Progenitor cell of endocrine pancreas (in vitro differentiated cells): ENCODE data around the gene VRK1. TPM values are rescaled to one million over a fixed set of nuclear protein-coding genes. Genes with fewer than 3 reads are reported as not detected.

ENCODE experiments used
- DNase-seq: peaks from one replicate; pipeline ENCODE4 v3.0.0; 2021; ENCODE audit warnings: low spot score; ENCODE audit not compliant: unreplicated experiment
- H3K27ac Mint-ChIP-seq: 2 replicates; pipeline ENCODE4 v1.8.0; 2021; ENCODE audit warnings: mild to moderate bottlenecking, moderate library complexity, mixed read lengths
- H3K27me3 Mint-ChIP-seq: 2 replicates; pipeline ENCODE4 v1.8.0; 2021; ENCODE audit warnings: mixed read lengths
- H3K36me3 Mint-ChIP-seq: 2 replicates; pipeline ENCODE4 v1.8.0; 2022; ENCODE audit warnings: mixed read lengths; ENCODE audit not compliant: insufficient read depth
- H3K4me1 Mint-ChIP-seq: 2 replicates; pipeline ENCODE4 v1.8.0; 2021; ENCODE audit warnings: low read depth, mixed read lengths
- H3K4me3 Mint-ChIP-seq: 2 replicates; pipeline ENCODE4 v1.8.0; 2021; ENCODE audit warnings: low read depth, mild to moderate bottlenecking, moderate library complexity, mixed read lengths
- H3K9me3 Mint-ChIP-seq: 2 replicates; pipeline ENCODE4 v1.8.0; 2021; ENCODE audit warnings: low read depth, mixed read lengths
- total RNA-seq: library from RNA; stranded (reverse); gene quantifications from 2 replicates; pipeline ENCODE4 v1.2.1, GENCODE V29; 2021
- TF ChIP-seq, protein P1 (sequence below): fragments of 200-600 bp; sonication (generic); IDR thresholded peaks from one replicate; pipeline ENCODE4 v1.5.0; 2021; ENCODE audit warnings: antibody characterized with exemption, mild to moderate bottlenecking; ENCODE audit not compliant: unreplicated experiment

The VRK1 gene
- total RNA-seq, 1 donor from 2014 or later = 33.3 TPM

DNA sequence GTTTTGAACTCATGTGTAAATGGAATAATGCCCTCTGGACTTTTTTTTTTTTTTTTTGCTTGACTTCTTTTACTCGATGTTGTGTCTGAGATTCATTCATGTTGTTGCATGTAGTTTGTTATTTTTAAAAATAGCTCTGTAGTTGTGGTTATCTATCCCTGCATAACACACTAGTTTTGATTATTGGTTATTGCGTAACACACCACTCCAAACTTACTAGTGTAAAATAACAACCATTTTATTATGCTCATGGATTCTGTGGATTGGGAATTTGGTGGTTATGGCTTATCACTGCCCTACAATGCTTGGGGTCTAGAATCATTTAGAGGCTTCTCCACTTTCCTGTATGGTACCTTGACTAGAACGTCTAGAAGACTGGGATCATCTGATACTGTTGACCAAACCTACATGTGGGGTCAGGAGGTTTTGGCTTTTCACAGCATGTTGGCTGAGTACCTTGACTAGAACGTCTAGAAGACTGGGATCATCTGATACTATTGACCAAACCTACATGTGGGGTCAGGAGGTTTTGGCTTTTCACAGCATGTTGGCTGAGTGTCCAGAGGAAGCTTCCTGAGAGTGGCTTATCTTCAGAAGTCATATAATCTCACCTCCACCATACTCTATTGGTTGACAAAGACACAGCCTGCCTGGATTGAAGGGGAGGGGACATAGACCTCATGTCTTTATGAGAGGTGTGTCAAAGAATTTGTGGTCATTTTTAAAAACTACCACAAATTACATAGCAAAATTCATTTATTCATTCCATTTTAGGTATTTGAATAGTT, 11.6 kb downstream of the VRK1 start:
- Mint-ChIP-seq H3K4me1 (peaks cover 2% of the 10 kb centered on the region), H3K9me3 (peaks cover 3% of the 10 kb centered on the region), H3K27ac (no peak overlapping the region), H3K4me3 (no peak overlapping the region), H3K27me3 (no peaks in the 10 kb centered on the region), H3K36me3 (no peaks in the 10 kb centered on the region)
- TF ChIP-seq, protein P1, sequence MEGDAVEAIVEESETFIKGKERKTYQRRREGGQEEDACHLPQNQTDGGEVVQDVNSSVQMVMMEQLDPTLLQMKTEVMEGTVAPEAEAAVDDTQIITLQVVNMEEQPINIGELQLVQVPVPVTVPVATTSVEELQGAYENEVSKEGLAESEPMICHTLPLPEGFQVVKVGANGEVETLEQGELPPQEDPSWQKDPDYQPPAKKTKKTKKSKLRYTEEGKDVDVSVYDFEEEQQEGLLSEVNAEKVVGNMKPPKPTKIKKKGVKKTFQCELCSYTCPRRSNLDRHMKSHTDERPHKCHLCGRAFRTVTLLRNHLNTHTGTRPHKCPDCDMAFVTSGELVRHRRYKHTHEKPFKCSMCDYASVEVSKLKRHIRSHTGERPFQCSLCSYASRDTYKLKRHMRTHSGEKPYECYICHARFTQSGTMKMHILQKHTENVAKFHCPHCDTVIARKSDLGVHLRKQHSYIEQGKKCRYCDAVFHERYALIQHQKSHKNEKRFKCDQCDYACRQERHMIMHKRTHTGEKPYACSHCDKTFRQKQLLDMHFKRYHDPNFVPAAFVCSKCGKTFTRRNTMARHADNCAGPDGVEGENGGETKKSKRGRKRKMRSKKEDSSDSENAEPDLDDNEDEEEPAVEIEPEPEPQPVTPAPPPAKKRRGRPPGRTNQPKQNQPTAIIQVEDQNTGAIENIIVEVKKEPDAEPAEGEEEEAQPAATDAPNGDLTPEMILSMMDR = no peak
- no peak for DNase-seq

DNA sequence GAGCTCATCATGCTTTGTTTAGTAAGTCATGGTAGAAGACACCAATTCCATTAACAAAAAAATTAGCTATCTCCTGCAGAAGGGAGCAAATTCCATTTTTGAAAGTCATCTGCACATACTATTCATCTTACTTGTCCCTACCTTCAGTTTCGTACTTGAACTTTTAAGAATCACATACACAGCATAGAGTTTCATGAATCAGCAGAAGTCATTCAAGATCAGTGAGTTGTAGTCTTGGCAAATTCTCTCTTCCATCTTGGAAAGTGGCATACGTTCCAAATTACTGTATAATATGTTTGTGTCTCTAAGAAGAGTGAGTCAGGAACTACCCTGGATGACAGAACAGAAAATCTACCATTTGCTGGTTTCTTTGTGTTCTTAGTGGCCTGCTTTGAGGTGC, 14.1 kb downstream of the VRK1 start:
- TF ChIP-seq, protein P1 = no peak
- DNase-seq = no peak
- no peak overlapping the region for H3K4me3 Mint-ChIP-seq
- no peaks in the 10 kb centered on the region for H3K4me1 Mint-ChIP-seq
- peaks cover 3% of the 10 kb centered on the region for H3K9me3 Mint-ChIP-seq
- no peaks in the 10 kb centered on the region for H3K36me3 Mint-ChIP-seq
- no peaks in the 10 kb centered on the region for H3K27me3 Mint-ChIP-seq
- H3K27ac Mint-ChIP-seq = no peak overlapping the region

DNA sequence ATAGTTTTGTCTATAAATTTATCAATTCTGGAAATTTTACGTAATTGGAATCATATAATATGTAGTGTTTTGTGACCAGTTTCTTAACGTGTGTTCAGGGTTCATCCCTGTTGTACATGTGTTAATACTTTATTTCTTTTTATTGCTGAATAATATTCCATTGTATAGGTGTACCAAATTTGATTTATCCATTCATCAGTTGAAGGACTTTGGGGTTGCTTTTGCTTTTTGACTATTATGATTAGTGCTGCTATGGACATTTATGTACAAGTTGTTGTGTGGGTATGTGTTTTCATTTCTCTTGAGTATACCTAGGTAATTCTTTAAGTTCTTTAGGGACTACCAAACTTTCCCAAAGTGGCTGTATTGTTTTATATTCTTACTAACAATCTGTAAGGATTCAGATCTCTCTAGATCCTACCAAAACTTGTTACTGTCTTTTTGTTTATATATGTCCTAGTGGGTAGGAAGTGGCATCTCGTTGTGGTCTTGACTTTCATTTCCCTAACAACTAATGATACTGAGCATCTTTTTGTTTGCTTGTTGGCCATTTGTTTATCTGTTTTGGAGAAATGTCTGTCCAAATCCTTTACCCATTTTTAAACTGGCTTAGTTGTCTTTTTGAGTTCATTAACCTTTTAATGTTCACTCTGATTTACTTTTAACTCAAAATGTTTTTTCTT, 14.9 kb downstream of the VRK1 start:
- no peaks in the 10 kb centered on the region for H3K27me3 Mint-ChIP-seq
- no peak overlapping the region for H3K4me3 Mint-ChIP-seq
- H3K27ac Mint-ChIP-seq = no peak overlapping the region
- TF ChIP-seq, protein P1 = no peak
- no peaks in the 10 kb centered on the region for H3K4me1 Mint-ChIP-seq
- H3K9me3 Mint-ChIP-seq = peaks cover 3% of the 10 kb centered on the region
- DNase-seq = no peak
- no peaks in the 10 kb centered on the region for H3K36me3 Mint-ChIP-seq

- H3K27ac Mint-ChIP-seq = no peak overlapping the region
- TF ChIP-seq, protein P1 = no peak
- H3K36me3 Mint-ChIP-seq = no peaks in the 10 kb centered on the region
- no peaks in the 10 kb centered on the region for H3K4me1 Mint-ChIP-seq
- H3K4me3 Mint-ChIP-seq = no peak overlapping the region
- no peak for DNase-seq
- H3K9me3 Mint-ChIP-seq = peaks cover 2% of the 10 kb centered on the region
- no peaks in the 10 kb centered on the region for H3K27me3 Mint-ChIP-seq
These were observed 19.1 kb downstream of the VRK1 start for GRCh38 chr14:96816281-96816680.

GRCh38 chr14:96817750-96818666, 20.8 kb downstream of the VRK1 start:
- Mint-ChIP-seq H3K36me3 (peaks cover 2% of the 10 kb centered on the region), H3K9me3 (no peaks in the 10 kb centered on the region), H3K27me3 (no peaks in the 10 kb centered on the region), H3K4me3 (no peak overlapping the region), H3K4me1 (peaks cover 2% of the 10 kb centered on the region), H3K27ac (no peak overlapping the region)
- TF ChIP-seq, protein P1 = no peak
- DNase-seq = no peak
